ENCODE data around the gene KCNQ5. TPM values are rescaled to one million over a fixed set of nuclear protein-coding genes. Genes with fewer than 3 reads are reported as not detected.

Gene KCNQ5
- total RNA-seq = 11.9 and 55.2 TPM in 2 replicates

GRCh38 chr6:72621291-72622093, at the start of gene KCNQ5:
Gene KCNQ5, plus strand, starts transcription at chr6:72622064.

GRCh38 chr6:73225396-73225795, 603.5 kb downstream of the KCNQ5 start, which contains the start of gene KHDC1L:
Gene KHDC1L, minus strand, starts transcription at chr6:73225496. Its CDS starts 88 bp downstream, at chr6:73225408.

Small RNAs within 50 kb of the gene (small RNA-seq; reads per million reads assigned to genes)
- not detected for gene MIR4282
